Pons (tissue), 1 donor: ENCODE measurements around the gene RABEP1.

Source experiments
- DNase-seq: peaks from one replicate; pipeline ENCODE4 v3.0.0-alpha.2; 2016; ENCODE audit warnings: low spot score

Gene RABEP1

GRCh38 chr17:5269241-5269960 is 12.7 kb upstream of the RABEP1 start:
- DNase-seq = no peak

GRCh38 chr17:5272322-5272721 is 9.8 kb upstream of the RABEP1 start:
- no peak for DNase-seq

- peak; percentile 26 for DNase-seq
Observed at GRCh38 chr17:5282642-5283217, 646 bp downstream of the RABEP1 start.

GRCh38 chr17:5283571-5284315 is 1.7 kb downstream of the RABEP1 start:
- DNase-seq = peak; percentile 19

GRCh38 chr17:5284681-5285080 is 2.6 kb downstream of the RABEP1 start:
- DNase-seq = no peak

- DNase-seq = no peak
Observed at GRCh38 chr17:5286846-5287245, 4.8 kb downstream of the RABEP1 start.

GRCh38 chr17:5291683-5292350 is 9.7 kb downstream of the RABEP1 start:
- no peak for DNase-seq

GRCh38 chr17:5297245-5297644 is 15.2 kb downstream of the RABEP1 start:
- no peak for DNase-seq

- no peak for DNase-seq
Observed at GRCh38 chr17:5299383-5299782, 17.3 kb downstream of the RABEP1 start.

- no peak for DNase-seq
Observed at GRCh38 chr17:5304636-5305035, 22.6 kb downstream of the RABEP1 start.

- no peak for DNase-seq
Observed at GRCh38 chr17:5309851-5310250, 27.8 kb downstream of the RABEP1 start.

GRCh38 chr17:5325851-5326250 is 43.8 kb downstream of the RABEP1 start:
- DNase-seq = no peak

- DNase-seq = no peak
Observed at GRCh38 chr17:5329784-5330557, 47.9 kb downstream of the RABEP1 start.

GRCh38 chr17:5330981-5331380 is 48.9 kb downstream of the RABEP1 start:
- no peak for DNase-seq

GRCh38 chr17:5331506-5331905 is 49.4 kb downstream of the RABEP1 start:
- no peak for DNase-seq

- DNase-seq = no peak
Observed at GRCh38 chr17:5344914-5345313, 62.8 kb downstream of the RABEP1 start.

GRCh38 chr17:5352681-5353289 is 70.7 kb downstream of the RABEP1 start:
- DNase-seq = no peak

GRCh38 chr17:5354310-5354709 is 72.2 kb downstream of the RABEP1 start:
- DNase-seq = no peak

- no peak for DNase-seq
Observed at GRCh38 chr17:5354886-5355415, 72.9 kb downstream of the RABEP1 start.

GRCh38 chr17:5355421-5356129 is 73.5 kb downstream of the RABEP1 start:
- DNase-seq = no peak

GRCh38 chr17:5361426-5361825 is 79.3 kb downstream of the RABEP1 start:
- DNase-seq = no peak
